Naive thymus-derived CD4-positive, alpha-beta T cell (primary cell): ENCODE data around the gene FAM209A. TPM values are rescaled to one million over a fixed set of nuclear protein-coding genes. Genes with fewer than 3 reads are reported as not detected.
"Not testable (repeated sequence)": the region's sequence is repeated elsewhere in the genome, so short reads cannot be mapped to it uniquely, and the experiment has no call there.

ENCODE experiments used
- ATAC-seq: fragments of 150-1000 bp; cut with Tn5 transposase; 2 replicates; pipeline ENCODE4 v1.10.0; 2021; ENCODE audit warnings: mild to moderate bottlenecking, moderate library complexity
- CTCF ChIA-PET: fragments of 350-600 bp; sonication (Branson Sonifier 250); formaldehyde crosslinking; loops from one replicate; lab custom pipeline; 2021; ENCODE audit warnings: antibody characterized with exemption; lab: Charles Lee
- POLR2A ChIA-PET: fragments of 350-600 bp; sonication (Branson Sonifier 250); formaldehyde crosslinking; loops from one replicate; lab custom pipeline; 2021; ENCODE audit warnings: antibody characterized with exemption, inconsistent platforms; lab: Charles Lee
- DNase-seq, 9 donors: peaks; one replicate each; pipeline versions ENCODE4 v3.0.0 to v3.0.0-alpha.2; 2020 to 2022; ENCODE audit warnings: mixed read lengths in 1 of 9
- H3K27ac ChIP-seq: one replicate; pipeline ENCODE4 v1.7.0; 2013; ENCODE audit warnings: mild to moderate bottlenecking, low read depth, low read length, moderate library complexity
- H3K27me3 ChIP-seq, 2 donors: one replicate each; pipeline ENCODE4 v1.7.0; 2013; ENCODE audit warnings: low read length in 2 of 2, mild to moderate bottlenecking in 2 of 2, moderate library complexity in 2 of 2; ENCODE audit not compliant: control insufficient read depth in 2 of 2, insufficient read depth in 2 of 2
- H3K36me3 ChIP-seq, 3 experiments: 1 replicate in 2 of 3; 2 replicates in 1 of 3; pipeline ENCODE4 v1.7.0; 2013; ENCODE audit warnings: low read length in 3 of 3, mild to moderate bottlenecking in 3 of 3, moderate library complexity in 1 of 3; ENCODE audit not compliant: insufficient read depth in 3 of 3, control insufficient read depth in 2 of 3
- H3K4me1 ChIP-seq, 2 donors: one replicate each; pipeline ENCODE4 v1.7.0; 2013; ENCODE audit warnings: low read length in 2 of 2, mild to moderate bottlenecking in 2 of 2, moderate library complexity in 1 of 2; ENCODE audit not compliant: control insufficient read depth in 2 of 2, insufficient read depth in 2 of 2
- H3K4me3 ChIP-seq: 2 replicates; pipeline ENCODE4 v1.7.0; 2013; ENCODE audit warnings: mild to moderate bottlenecking, low read length
- H3K9me3 ChIP-seq, 3 experiments: 1 replicate in 2 of 3; 2 replicates in 1 of 3; pipeline ENCODE4 v1.7.0; 2013; ENCODE audit warnings: low read length in 3 of 3; ENCODE audit not compliant: control insufficient read depth in 2 of 3
- H3K27ac Mint-ChIP-seq, 9 donors: one replicate each; pipeline ENCODE4 v1.8.0; 2020 to 2022; ENCODE audit warnings: mixed read lengths in 9 of 9, mild to moderate bottlenecking in 8 of 9, moderate library complexity in 5 of 9, inconsistent platforms in 2 of 9
- H3K27me3 Mint-ChIP-seq, 5 donors: one replicate each; pipeline ENCODE4 v1.8.0; 2021 to 2022; ENCODE audit warnings: mixed read lengths in 5 of 5, mild to moderate bottlenecking in 1 of 5
- H3K36me3 Mint-ChIP-seq, 5 donors: one replicate each; pipeline ENCODE4 v1.8.0; 2020 to 2022; ENCODE audit warnings: mixed read lengths in 5 of 5, mild to moderate bottlenecking in 3 of 5, inconsistent platforms in 1 of 5
- H3K4me1 Mint-ChIP-seq, 7 donors: one replicate each; pipeline ENCODE4 v1.8.0; 2020 to 2022; ENCODE audit warnings: mixed read lengths in 7 of 7, mild to moderate bottlenecking in 3 of 7, inconsistent platforms in 1 of 7
- H3K4me3 Mint-ChIP-seq, 10 donors: one replicate each; pipeline ENCODE4 v1.8.0; 2020 to 2022; ENCODE audit warnings: mild to moderate bottlenecking in 10 of 10, mixed read lengths in 10 of 10, moderate library complexity in 6 of 10, inconsistent platforms in 2 of 10
- H3K9me3 Mint-ChIP-seq, 11 donors: one replicate each; pipeline ENCODE4 v1.8.0; 2020 to 2022; ENCODE audit warnings: mixed read lengths in 11 of 11, mild to moderate bottlenecking in 4 of 11, inconsistent platforms in 1 of 11, moderate library complexity in 1 of 11
- intact Hi-C, 2 donors: fragments of 100-400 bp; cut with micrococcal nuclease; formaldehyde crosslinking; loops; one replicate each; pipeline ENCODE4 v1.15.1; 2023
- polyA plus RNA-seq, 2 donors: library from polyadenylated mRNA; unstranded; fragments of 300-500 nt; fragmentation: Illumina TruSeq; gene quantifications; one replicate each; pipeline ENCODE4 v1.2.3, GENCODE V29; 2021
- total RNA-seq, 6 experiments: library from RNA in 5 of 6; stranded (reverse) in 5 of 6; gene quantifications; 1 replicate in 5 of 6; 2 replicates in 1 of 6; pipeline ENCODE4 v1.2.3 and lab custom pipeline; 2021 to 2026

Gene FAM209A
- total and polyA plus RNA-seq, 7 experiments from 2014 or later, result 0.35 to 6.5 (median 3.7) TPM

DNA sequence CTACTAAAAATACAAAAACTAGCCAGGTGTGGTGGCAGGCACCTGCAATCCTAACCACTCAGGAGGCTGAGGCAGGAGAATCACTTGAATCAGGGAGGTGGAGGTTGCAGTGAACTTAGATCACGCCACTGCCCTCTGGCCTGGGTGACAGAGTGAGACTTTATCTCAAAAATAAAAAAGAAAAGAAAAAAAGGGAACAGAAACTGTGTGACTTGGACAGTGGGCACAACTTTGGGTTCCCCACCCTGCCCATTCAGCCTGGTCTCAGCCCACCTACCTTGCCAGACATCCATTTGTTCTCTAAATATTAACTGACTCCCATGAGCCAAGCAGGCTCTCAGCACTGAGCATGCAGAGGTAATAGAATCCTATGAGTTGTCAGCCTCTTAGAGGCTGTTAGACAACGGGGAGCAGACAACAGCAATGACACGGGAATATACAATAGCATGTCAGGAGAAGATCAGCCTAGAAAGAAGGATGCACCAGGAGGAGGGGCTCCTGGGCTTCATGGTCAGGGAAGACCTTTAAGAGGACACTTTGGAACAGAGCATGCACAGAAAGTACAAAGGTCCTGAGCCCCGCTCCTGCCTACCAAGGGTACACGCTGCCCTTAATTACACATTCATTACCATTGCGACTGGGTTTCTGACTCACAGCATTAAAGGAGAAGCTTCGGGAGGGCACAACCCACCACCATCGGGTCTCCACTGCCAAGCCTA is 28.5 kb downstream of the FAM209A start:
- no peaks in the 10 kb centered on the region for H3K27me3 ChIP-seq
- ChIA-PET POLR2A (no interaction called here), CTCF (no interaction called here)
- Mint-ChIP-seq H3K27ac (no peak overlapping the region), H3K4me3 (no peak overlapping the region), H3K9me3 (no peaks in the 10 kb centered on the region), H3K4me1 (peaks cover 0 to 8% (median 0%) of the 10 kb centered on the region in 7 donors), H3K36me3 (no peaks in the 10 kb centered on the region), H3K27me3 (peaks cover 0 to 2% (median 0%) of the 10 kb centered on the region in 5 donors)
- no peaks in the 10 kb centered on the region for H3K36me3 ChIP-seq
- DNase-seq, result no peak
- ATAC-seq, result no peak
- H3K4me3 ChIP-seq, result no peak overlapping the region
- H3K4me1 ChIP-seq, result no peaks in the 10 kb centered on the region
- intact Hi-C loops, result loop anchor here in 1 of 2 donors (5.0 kb wide), 1 partner anchor 419 kb away; no protein-coding TSS in a partner anchor
- H3K9me3 ChIP-seq, result no peaks in the 10 kb centered on the region
- H3K27ac ChIP-seq, result no peak overlapping the region

DNA sequence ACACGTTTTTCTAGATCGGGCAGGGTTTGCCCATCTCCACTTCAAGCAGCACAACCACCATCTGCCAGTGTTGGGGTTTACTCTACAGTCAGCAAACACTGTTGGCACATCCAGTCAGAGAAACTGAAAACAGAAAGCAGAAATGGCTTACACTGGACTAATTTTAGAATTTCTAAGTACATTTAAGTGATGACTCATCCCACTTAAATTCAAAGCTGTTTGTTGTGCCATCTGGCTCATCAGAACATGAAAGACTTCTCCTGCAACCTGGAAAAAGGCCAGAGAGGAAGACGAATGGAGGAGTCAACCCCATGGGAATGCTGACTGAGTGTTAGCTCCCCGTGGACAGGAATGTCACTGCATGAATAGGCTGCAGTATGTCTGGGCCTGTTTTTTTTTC is 30.3 kb downstream of the FAM209A start:
- H3K27me3 Mint-ChIP-seq, result peaks cover 0 to 2% (median 0%) of the 10 kb centered on the region in 5 donors
- peaks cover 0 to 8% (median 0%) of the 10 kb centered on the region in 7 donors for H3K4me1 Mint-ChIP-seq
- peak overlapping the region in 1 of 10 donors; percentile 37 for H3K4me3 Mint-ChIP-seq
- intact Hi-C loops, result loop anchor here in 1 of 2 donors (5.0 kb wide), 1 partner anchor 417 kb away; no protein-coding TSS in a partner anchor
- Histone ChIP-seq H3K9me3 (no peaks in the 10 kb centered on the region), H3K27me3 (no peaks in the 10 kb centered on the region), H3K4me1 (no peaks in the 10 kb centered on the region), H3K4me3 (no peak overlapping the region), H3K27ac (no peak overlapping the region), H3K36me3 (no peaks in the 10 kb centered on the region)
- CTCF ChIA-PET, result interaction anchor here (0.6 kb wide), 1 partner anchor 15 kb away, joined by 4 read pairs; no protein-coding TSS in a partner anchor
- no peaks in the 10 kb centered on the region for H3K9me3 Mint-ChIP-seq
- POLR2A ChIA-PET, result no interaction called here
- DNase-seq (no peak), ATAC-seq (peak; percentile 58)
- no peak overlapping the region for H3K27ac Mint-ChIP-seq
- no peaks in the 10 kb centered on the region for H3K36me3 Mint-ChIP-seq

DNA sequence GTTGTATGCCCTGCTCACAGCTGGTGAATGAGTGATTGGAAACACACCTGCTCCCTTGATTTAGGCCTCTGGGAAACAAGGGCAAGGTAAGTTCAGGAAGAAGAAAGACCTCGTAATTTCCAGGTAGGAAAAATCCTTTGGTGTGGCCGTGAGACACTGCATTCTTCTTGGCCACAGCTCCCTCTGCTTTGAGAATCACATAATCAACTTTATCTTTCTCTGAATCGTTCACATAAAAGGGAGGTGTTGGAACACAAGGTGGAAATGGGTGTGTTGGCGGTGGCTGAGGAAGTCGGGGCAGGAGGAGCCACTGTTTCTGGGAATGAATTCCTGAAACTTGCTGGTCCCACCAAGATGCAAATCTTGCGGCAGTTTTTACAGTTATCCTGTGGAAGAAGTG is 34.4 kb downstream of the FAM209A start:
- Histone ChIP-seq H3K36me3 (no peaks in the 10 kb centered on the region), H3K4me3 (no peak overlapping the region), H3K9me3 (no peaks in the 10 kb centered on the region), H3K4me1 (no peaks in the 10 kb centered on the region), H3K27ac (no peak overlapping the region), H3K27me3 (no peaks in the 10 kb centered on the region)
- intact Hi-C loops, result no loop called here
- ChIA-PET CTCF (no interaction called here), POLR2A (no interaction called here)
- Mint-ChIP-seq H3K27ac (no peak overlapping the region), H3K4me1 (peaks cover 0 to 8% (median 0%) of the 10 kb centered on the region in 7 donors), H3K9me3 (no peaks in the 10 kb centered on the region), H3K4me3 (no peak overlapping the region), H3K36me3 (no peaks in the 10 kb centered on the region), H3K27me3 (peaks cover 0 to 3% (median 0%) of the 10 kb centered on the region in 5 donors)
- no peak for ATAC-seq
- no peak for DNase-seq

DNA sequence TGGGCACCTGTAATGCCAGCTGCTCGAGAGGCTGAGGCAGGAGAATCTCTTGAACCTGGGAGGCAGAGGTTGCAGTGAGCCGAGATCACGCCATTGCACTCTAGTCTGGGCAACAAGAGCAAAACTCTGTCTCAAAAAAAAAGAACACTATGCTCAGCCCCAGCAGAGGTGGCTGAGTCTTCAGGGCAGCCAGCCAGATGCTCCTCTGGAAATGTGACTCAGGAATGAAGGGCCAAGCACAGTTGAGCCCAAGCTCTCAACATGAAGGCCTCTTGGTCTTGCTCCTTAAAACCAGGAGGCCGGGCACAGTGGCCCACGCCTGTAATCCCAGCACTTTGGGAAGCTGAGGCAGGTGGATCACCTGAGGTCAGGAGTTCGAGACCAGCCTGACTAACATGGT is 40.0 kb downstream of the FAM209A start:
- H3K36me3 ChIP-seq, H3K4me1 ChIP-seq, DNase-seq, H3K4me3 Mint-ChIP-seq, H3K27ac Mint-ChIP-seq, H3K36me3 Mint-ChIP-seq, H3K9me3 Mint-ChIP-seq, H3K9me3 ChIP-seq, POLR2A ChIA-PET, H3K4me1 Mint-ChIP-seq, H3K27me3 ChIP-seq, H3K27me3 Mint-ChIP-seq, ATAC-seq, intact Hi-C loops, H3K27ac ChIP-seq, H3K4me3 ChIP-seq: not testable (repeated sequence)
- CTCF ChIA-PET, result interaction anchor here (0.8 kb wide), 1 partner anchor 14 kb away, joined by 3 read pairs; no protein-coding TSS in a partner anchor

DNA sequence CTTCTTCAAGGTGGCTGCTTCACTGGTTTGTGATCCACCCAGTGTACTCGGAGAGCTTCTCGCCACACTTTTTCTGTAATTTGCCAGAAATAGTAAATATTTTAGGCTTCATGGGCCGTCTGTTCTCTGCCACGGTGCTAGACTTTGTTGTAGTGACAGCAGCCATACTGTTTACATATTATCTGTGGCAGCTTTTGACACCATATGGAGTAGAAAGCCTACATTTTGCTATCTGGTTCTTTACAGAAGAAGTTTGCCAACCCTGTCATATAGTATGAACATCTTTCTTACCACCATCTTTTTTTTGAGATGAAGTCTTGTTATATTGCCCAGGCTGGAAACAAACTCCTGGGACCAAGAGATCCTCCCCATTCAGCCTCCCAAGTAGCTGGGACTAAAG is 41.0 kb downstream of the FAM209A start:
- intact Hi-C loops, result no loop called here
- Histone ChIP-seq H3K4me1 (no peaks in the 10 kb centered on the region), H3K4me3 (no peak overlapping the region), H3K27me3 (no peaks in the 10 kb centered on the region), H3K36me3 (no peaks in the 10 kb centered on the region), H3K27ac (no peak overlapping the region), H3K9me3 (no peaks in the 10 kb centered on the region)
- ChIA-PET POLR2A (no interaction called here), CTCF (interaction anchor here (0.8 kb wide), 1 partner anchor 15 kb away, joined by 3 read pairs; no protein-coding TSS in a partner anchor)
- no peak overlapping the region for H3K27ac Mint-ChIP-seq
- H3K9me3 Mint-ChIP-seq, result no peaks in the 10 kb centered on the region
- H3K36me3 Mint-ChIP-seq, result no peaks in the 10 kb centered on the region
- ATAC-seq (no peak), DNase-seq (no peak)
- H3K27me3 Mint-ChIP-seq, result peaks cover 2 to 7% (median 4%) of the 10 kb centered on the region in 5 donors
- H3K4me1 Mint-ChIP-seq, result peaks cover 0 to 1% (median 0%) of the 10 kb centered on the region in 7 donors
- no peak overlapping the region for H3K4me3 Mint-ChIP-seq

DNA sequence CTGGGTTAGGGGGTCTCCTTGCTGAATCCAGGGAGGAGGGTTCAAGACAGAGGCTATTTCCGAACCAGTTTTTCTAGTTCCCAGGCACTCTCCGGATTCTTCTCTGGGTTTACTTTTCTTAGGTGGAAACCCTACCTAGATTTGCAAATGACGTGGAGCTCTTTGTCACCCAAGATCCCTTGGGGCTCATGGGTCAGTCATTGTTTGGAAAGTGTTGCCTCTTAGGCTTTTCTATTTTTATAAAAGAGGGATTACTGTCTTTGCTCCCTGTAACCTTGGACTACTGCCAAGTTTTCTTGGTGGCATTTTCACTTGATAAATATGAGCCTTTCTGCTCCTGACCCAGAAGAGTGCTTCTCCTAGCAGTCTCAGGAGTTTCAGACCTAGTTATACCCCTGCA is 42.1 kb downstream of the FAM209A start:
- H3K27ac Mint-ChIP-seq, result no peak overlapping the region

More for the DNA sequence above, 42.1 kb downstream of the FAM209A start:
- Histone ChIP-seq H3K27me3 (no peaks in the 10 kb centered on the region), H3K27ac (no peak overlapping the region), H3K4me1 (no peaks in the 10 kb centered on the region), H3K36me3 (no peaks in the 10 kb centered on the region), H3K9me3 (no peaks in the 10 kb centered on the region), H3K4me3 (no peak overlapping the region)
- no peak for DNase-seq
- Mint-ChIP-seq H3K4me3 (no peak overlapping the region), H3K36me3 (no peaks in the 10 kb centered on the region), H3K4me1 (peaks cover 0 to 1% (median 0%) of the 10 kb centered on the region in 7 donors), H3K27me3 (peaks cover 0 to 11% (median 7%) of the 10 kb centered on the region in 5 donors), H3K9me3 (peaks cover 0 to 2% (median 0%) of the 10 kb centered on the region in 11 donors)
- no peak for ATAC-seq
- ChIA-PET CTCF (interaction anchor here (0.6 kb wide), 2 partner anchors 9 to 16 kb away, joined by 3 to 4 read pairs; no protein-coding TSS in a partner anchor), POLR2A (no interaction called here)
- intact Hi-C loops, result no loop called here
